ENCODE data around the gene TRAK2. TPM values are rescaled to one million over a fixed set of nuclear protein-coding genes. Genes with fewer than 3 reads are reported as not detected.

Gene TRAK2
- total RNA-seq, 1 donor from 2014 or later = 53.8 TPM

Small RNA genes within 50 kb of the gene (small RNA-seq; reads per million reads assigned to genes)
- not detected for gene RF00019

Other genes starting within 250 kb of the TRAK2 start
- 1.6 TPM for gene CASP8, start 190.9 kb downstream of the TRAK2 start, total RNA-seq
- gene FLACC1, start 94.1 kb downstream of the TRAK2 start, total RNA-seq = 2.4 TPM
- gene STRADB, start 282 bp upstream of the TRAK2 start, total RNA-seq = 129 TPM
- gene TMEM237, start 192.0 kb upstream of the TRAK2 start, total RNA-seq = 39.1 TPM
- gene MPP4, start 247.2 kb upstream of the TRAK2 start, total RNA-seq = under 0.01 TPM

Measured in frontal cortex (tissue), 1 donor.